Stimulated activated naive CD8-positive, alpha-beta T cell treated with anti-CD3 and anti-CD28 coated beads, Interleukin-15, amount 100 ng/mL, for 72 hours (primary cell): ENCODE measurements around the gene SHKBP1.
"Not testable (repeated sequence)": the region's sequence is repeated elsewhere in the genome, so short reads cannot be mapped to it uniquely, and the experiment has no call there.

ENCODE experiments used
- ATAC-seq: fragments of 150-1000 bp; cut with Tn5 transposase; 2 replicates; pipeline ENCODE4 v1.10.0; 2021; ENCODE audit warnings: mild to moderate bottlenecking, moderate library complexity
- DNase-seq, 2 donors: peaks; one replicate each; pipeline ENCODE4 v3.0.0; 2021 to 2022
- H3K27ac Mint-ChIP-seq, 2 donors: one replicate each; pipeline ENCODE4 v1.8.0; 2022; ENCODE audit warnings: mild to moderate bottlenecking in 2 of 2, mixed read lengths in 2 of 2, moderate library complexity in 2 of 2
- H3K27me3 Mint-ChIP-seq: one replicate; pipeline ENCODE4 v1.8.0; 2022; ENCODE audit warnings: mixed read lengths
- H3K4me1 Mint-ChIP-seq: one replicate; pipeline ENCODE4 v1.8.0; 2022; ENCODE audit warnings: mild to moderate bottlenecking, mixed read lengths
- H3K4me3 Mint-ChIP-seq, 2 donors: one replicate each; pipeline ENCODE4 v1.8.0; 2022; ENCODE audit warnings: mild to moderate bottlenecking in 2 of 2, mixed read lengths in 2 of 2, moderate library complexity in 1 of 2
- H3K9me3 Mint-ChIP-seq, 2 donors: one replicate each; pipeline ENCODE4 v1.8.0; 2022; ENCODE audit warnings: mixed read lengths in 2 of 2

Gene SHKBP1

GRCh38 chr19:40624369-40625153, 47.9 kb downstream of the SHKBP1 start:
- not testable (repeated sequence) for H3K27ac Mint-ChIP-seq, H3K4me3 Mint-ChIP-seq, ATAC-seq, DNase-seq, H3K27me3 Mint-ChIP-seq, H3K9me3 Mint-ChIP-seq
- H3K4me1 Mint-ChIP-seq, result peaks cover 17% of the 10 kb centered on the region

GRCh38 chr19:40625406-40626120, 48.9 kb downstream of the SHKBP1 start:
- H3K27ac Mint-ChIP-seq, result peak overlapping the region; percentile 79 to 80
- no peak for ATAC-seq
- no peak overlapping the region for H3K4me3 Mint-ChIP-seq
- no peak for DNase-seq
- H3K4me1 Mint-ChIP-seq, result peaks cover 17% of the 10 kb centered on the region
- no peaks in the 10 kb centered on the region for H3K9me3 Mint-ChIP-seq
- H3K27me3 Mint-ChIP-seq, result no peaks in the 10 kb centered on the region

GRCh38 chr19:40626918-40627317, 50.2 kb downstream of the SHKBP1 start:
- H3K4me3 Mint-ChIP-seq, result no peak overlapping the region
- no peaks in the 10 kb centered on the region for H3K9me3 Mint-ChIP-seq
- no peak for DNase-seq
- peaks cover 11% of the 10 kb centered on the region for H3K4me1 Mint-ChIP-seq
- H3K27ac Mint-ChIP-seq, result peak overlapping the region in 1 of 2 donors; percentile 3
- no peaks in the 10 kb centered on the region for H3K27me3 Mint-ChIP-seq
- peak; percentile 33 for ATAC-seq

- Mint-ChIP-seq H3K27ac (no peak overlapping the region), H3K9me3 (no peaks in the 10 kb centered on the region), H3K27me3 (no peaks in the 10 kb centered on the region), H3K4me3 (no peak overlapping the region), H3K4me1 (peaks cover 11% of the 10 kb centered on the region)
- DNase-seq (no peak), ATAC-seq (no peak)
Measured at GRCh38 chr19:40627486-40628279, 51.0 kb downstream of the SHKBP1 start.

DNA sequence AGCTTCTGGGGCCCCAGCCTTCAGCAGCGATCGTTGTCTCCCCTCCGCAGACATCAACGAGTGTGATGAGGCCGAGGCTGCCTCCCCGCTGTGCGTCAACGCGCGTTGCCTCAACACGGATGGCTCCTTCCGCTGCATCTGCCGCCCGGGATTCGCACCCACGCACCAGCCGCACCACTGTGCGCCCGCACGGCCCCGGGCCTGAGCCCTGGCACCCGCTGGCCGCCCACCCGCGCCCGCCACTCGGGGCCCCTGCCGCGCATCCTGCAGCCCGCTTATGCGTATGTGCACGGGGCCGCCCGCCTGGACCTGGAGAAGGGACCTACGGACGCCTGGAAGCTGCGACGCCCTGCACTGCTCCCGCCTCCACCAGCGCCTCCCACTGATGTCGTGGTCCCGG, 52.7 kb downstream of the SHKBP1 start:
- Mint-ChIP-seq H3K9me3 (no peaks in the 10 kb centered on the region), H3K4me3 (no peak overlapping the region), H3K27me3 (peaks cover 3% of the 10 kb centered on the region), H3K27ac (no peak overlapping the region), H3K4me1 (peaks cover 18% of the 10 kb centered on the region)
- peak; percentile 48 for ATAC-seq
- DNase-seq, result no peak

DNA sequence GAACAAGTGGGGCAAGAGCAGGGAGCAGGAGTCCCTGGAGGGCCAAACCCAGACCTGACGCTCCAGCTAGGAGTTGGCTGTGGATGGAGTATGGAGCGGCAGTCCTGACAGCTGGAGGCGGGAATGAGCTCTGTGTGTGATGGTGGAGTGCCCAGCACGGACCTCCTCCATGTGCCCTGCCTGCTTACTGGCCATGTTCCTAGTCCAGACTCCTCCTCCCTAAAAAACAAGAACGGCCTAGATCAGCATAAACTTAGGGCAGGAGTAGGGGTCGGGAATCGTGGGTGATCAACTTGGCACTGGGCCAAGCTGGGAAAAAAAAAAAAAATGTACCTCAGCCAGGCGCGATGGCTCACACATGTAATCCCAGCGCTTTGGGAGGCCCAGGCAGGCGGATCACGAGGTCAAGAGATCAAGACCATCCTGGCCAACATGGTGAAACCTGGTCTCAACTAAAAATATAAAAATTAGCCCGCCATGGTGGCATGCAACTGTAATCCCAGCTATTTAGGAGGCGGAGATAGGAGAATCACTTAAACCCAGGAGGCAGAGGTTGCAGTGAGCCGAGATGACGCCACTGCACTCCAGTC, 54.0 kb downstream of the SHKBP1 start:
- Mint-ChIP-seq H3K4me3 (no peak overlapping the region), H3K4me1 (peaks cover 20% of the 10 kb centered on the region), H3K27me3 (peaks cover 11% of the 10 kb centered on the region), H3K9me3 (no peaks in the 10 kb centered on the region), H3K27ac (peak overlapping the region in 1 of 2 donors; percentile 77)
- DNase-seq (no peak), ATAC-seq (no peak)

GRCh38 chr19:40632311-40633036, 55.8 kb downstream of the SHKBP1 start:
- H3K27ac Mint-ChIP-seq, result peak overlapping the region in 1 of 2 donors; percentile 59

GRCh38 chr19:40633207-40633606, 56.5 kb downstream of the SHKBP1 start:
- no peaks in the 10 kb centered on the region for H3K9me3 Mint-ChIP-seq
- no peak overlapping the region for H3K4me3 Mint-ChIP-seq
- ATAC-seq (no peak), DNase-seq (no peak)
- peaks cover 20% of the 10 kb centered on the region for H3K4me1 Mint-ChIP-seq
- H3K27ac Mint-ChIP-seq, result no peak overlapping the region
- peaks cover 13% of the 10 kb centered on the region for H3K27me3 Mint-ChIP-seq

More at GRCh38 chr19:40632311-40633036, 55.8 kb downstream of the SHKBP1 start:
- Mint-ChIP-seq H3K4me1 (peaks cover 20% of the 10 kb centered on the region), H3K4me3 (no peak overlapping the region), H3K27me3 (peaks cover 12% of the 10 kb centered on the region), H3K9me3 (no peaks in the 10 kb centered on the region)
- no peak for DNase-seq
- no peak for ATAC-seq

GRCh38 chr19:40638327-40638726, 61.7 kb downstream of the SHKBP1 start:
- Mint-ChIP-seq H3K27ac (no peak overlapping the region), H3K27me3 (peaks cover 34% of the 10 kb centered on the region), H3K9me3 (no peaks in the 10 kb centered on the region), H3K4me3 (no peak overlapping the region), H3K4me1 (peaks cover 23% of the 10 kb centered on the region)
- ATAC-seq (no peak), DNase-seq (no peak)

DNA sequence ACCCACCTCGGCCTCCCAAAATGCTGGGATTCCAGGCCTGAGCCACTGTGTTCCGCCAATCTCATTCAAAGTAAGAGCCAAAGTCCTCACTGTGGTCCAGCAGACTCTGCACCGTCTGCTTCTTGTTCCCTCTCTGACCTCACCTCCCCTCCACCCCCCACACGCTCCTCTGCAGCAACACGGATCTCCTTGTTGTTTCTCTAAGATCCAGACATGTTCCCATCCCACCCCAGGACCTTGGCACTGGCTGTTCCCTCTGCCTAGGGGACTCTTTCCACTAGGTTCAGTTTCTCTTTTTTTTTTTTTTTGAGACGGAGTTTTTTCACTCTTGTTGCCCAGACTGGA, 62.9 kb downstream of the SHKBP1 start:
- H3K27me3 Mint-ChIP-seq, result peaks cover 28% of the 10 kb centered on the region
- H3K4me3 Mint-ChIP-seq, result no peak overlapping the region
- ATAC-seq (no peak), DNase-seq (no peak)
- H3K27ac Mint-ChIP-seq, result peak overlapping the region in 1 of 2 donors; percentile 59
- H3K4me1 Mint-ChIP-seq, result peaks cover 14% of the 10 kb centered on the region
- no peaks in the 10 kb centered on the region for H3K9me3 Mint-ChIP-seq

DNA sequence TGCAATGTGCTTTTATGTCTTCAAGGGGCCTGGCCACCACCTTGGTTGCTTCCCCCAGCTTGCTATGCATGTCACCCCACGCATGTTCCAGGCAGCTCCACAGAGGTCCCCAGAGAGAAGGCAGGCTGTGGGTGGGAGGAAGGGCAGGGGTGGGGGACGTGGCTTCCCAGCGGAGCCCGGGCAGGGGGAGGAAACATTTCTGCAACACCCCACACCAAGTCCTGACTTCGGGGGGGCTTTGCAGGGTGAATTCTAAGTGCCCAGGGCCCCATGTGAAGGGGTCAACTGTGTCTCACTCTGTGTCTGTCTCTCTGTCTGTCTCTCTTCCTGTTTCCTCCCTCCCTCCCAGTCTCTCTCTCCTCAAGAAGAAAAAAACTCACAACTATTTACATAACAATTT, 64.1 kb downstream of the SHKBP1 start:
- no peak overlapping the region for H3K4me3 Mint-ChIP-seq
- no peak for DNase-seq
- peaks cover 12% of the 10 kb centered on the region for H3K4me1 Mint-ChIP-seq
- peaks cover 23% of the 10 kb centered on the region for H3K27me3 Mint-ChIP-seq
- ATAC-seq, result no peak
- peak overlapping the region in 1 of 2 donors; percentile 31 for H3K27ac Mint-ChIP-seq
- H3K9me3 Mint-ChIP-seq, result no peaks in the 10 kb centered on the region
